K562 (cell line): ENCODE results near the gene LRRC8C. TPM values are rescaled to one million over a fixed set of nuclear protein-coding genes. Genes with fewer than 3 reads are reported as not detected.

ENCODE experiments used
- ATAC-seq: fragments of 200-7000 bp; cut with Tn5 transposase; 3 replicates; pipeline ENCODE4 v1.9.1; 2020; ENCODE audit warnings: moderate library complexity
- BruUV-seq: library from RNA; stranded (reverse); fragments of 400-500 nt; replicated peaks from 2 replicates; lab custom pipeline; 2021; lab: Mats Ljungman, UMichigan
- CTCF ChIA-PET: fragments of 300-600 bp; formaldehyde crosslinking; extraction: SDS; loops from one replicate; lab custom pipeline; 2021; ENCODE audit warnings: low intra/inter-chr PET ratio; lab: Yijun Ruan, JAX
- POLR2A ChIA-PET: fragments of 300-600, 350-650 bp; sonication (Branson Sonifier 250); formaldehyde crosslinking; extraction: SDS; loops from one replicate; lab custom pipeline; 2021; ENCODE audit warnings: antibody characterized with exemption, inconsistent platforms; lab: Yijun Ruan, JAX
- DNase-seq, 4 experiments: peaks; one replicate each; pipeline versions ENCODE4 v3.0.0 to v3.0.0-alpha.2; 2011 to 2018; ENCODE audit warnings: low spot score in 3 of 4, mixed read lengths in 3 of 4; ENCODE audit errors: extremely low read depth in 1 of 4
- FAIRE-seq: peaks from 2 replicates; lab custom pipeline; 2011; peaks lifted over from hg19 to GRCh38; lab: Jason Lieb, UNC
- H2AFZ ChIP-seq: 2 replicates; pipeline ENCODE4 v1.6.0; 2011; ENCODE audit warnings: low read depth, low read length, control low read depth, inconsistent platforms
- H3K27ac ChIP-seq: fragments of 200-600 bp; 3 replicates; pipeline ENCODE4 v1.8.0; 2011; ENCODE audit warnings: low read depth, mild to moderate bottlenecking, control low read depth, inconsistent platforms, low read length, moderate library complexity, mixed read lengths; ENCODE audit errors: extremely low read depth
- H3K27me3 ChIP-seq, 2 experiments: fragments of 300-600 bp in 1 of 2; 2 replicates in 1 of 2; 3 replicates in 1 of 2; pipeline versions ENCODE4 v1.6.0 to v1.8.0; 2011; ENCODE audit warnings: inconsistent platforms in 2 of 2, low read length in 2 of 2, mild to moderate bottlenecking in 1 of 2, mixed read lengths in 1 of 2, moderate library complexity in 1 of 2; ENCODE audit not compliant: control insufficient read depth in 2 of 2, insufficient read depth in 2 of 2
- H3K36me3 ChIP-seq: fragments of 300-600 bp; 3 replicates; pipeline ENCODE4 v1.8.0; 2011; ENCODE audit warnings: mild to moderate bottlenecking, low read length, inconsistent platforms; ENCODE audit not compliant: control insufficient read depth, insufficient read depth
- H3K4me1 ChIP-seq, 2 experiments: fragments of 200-600 bp in 1 of 2; replicated peaks in 1 of 2; 2 replicates in 1 of 2; 3 replicates in 1 of 2; pipeline versions ENCODE4 v1.5.1 to v1.8.0; 2011; ENCODE audit warnings: inconsistent platforms in 2 of 2, low read length in 2 of 2, mild to moderate bottlenecking in 1 of 2, mixed read lengths in 1 of 2, moderate library complexity in 1 of 2; ENCODE audit not compliant: control insufficient read depth in 2 of 2, insufficient read depth in 2 of 2
- H3K4me2 ChIP-seq: 2 replicates; pipeline ENCODE4 v1.6.1; 2011; ENCODE audit warnings: low read length, control low read depth, inconsistent platforms, mixed read lengths; ENCODE audit not compliant: insufficient read depth
- H3K4me3 ChIP-seq: fragments of 200-600 bp; sonication (generic), shearing (Covaris generic); 2 replicates; pipeline ENCODE4 v1.5.1; 2016; ENCODE audit warnings: control low read depth, inconsistent platforms
- H3K79me2 ChIP-seq: fragments of 200-600 bp; 3 replicates; pipeline ENCODE4 v1.8.0; 2011; ENCODE audit warnings: low read length, inconsistent platforms; ENCODE audit not compliant: control insufficient read depth, insufficient read depth
- H3K9ac ChIP-seq, 2 experiments: 2 replicates each; pipeline versions ENCODE4 v1.6.0 to v1.6.1; 2011; ENCODE audit warnings: low read depth in 2 of 2, low read length in 2 of 2, control low read depth in 1 of 2, inconsistent platforms in 1 of 2, mild to moderate bottlenecking in 1 of 2, mixed read lengths in 1 of 2; ENCODE audit not compliant: insufficient read depth in 1 of 2
- H3K9me1 ChIP-seq: one replicate; pipeline ENCODE4 v1.6.0; 2011; ENCODE audit warnings: inconsistent platforms, mild to moderate bottlenecking, low read length, moderate library complexity; ENCODE audit not compliant: control insufficient read depth, insufficient read depth
- H3K9me3 ChIP-seq: replicated peaks from 2 replicates; pipeline ENCODE4 v1.5.1; 2011; ENCODE audit warnings: low read depth, low read length, inconsistent platforms; ENCODE audit not compliant: control insufficient read depth, insufficient read depth
- H4K20me1 ChIP-seq: replicated peaks from 2 replicates; pipeline ENCODE4 v1.6.1; 2011; ENCODE audit warnings: low read length, inconsistent platforms, mixed read lengths; ENCODE audit not compliant: control insufficient read depth, insufficient read depth
- DLX4 ChIP-seq: fragments of 250-450 bp; sonication (Bioruptor Pico); IDR thresholded peaks from 2 replicates; pipeline ENCODE4 v1.6.1; 2021; ENCODE audit warnings: mild to moderate bottlenecking
- SOX6 ChIP-seq: fragments of 450-650 bp; IDR thresholded peaks from 2 replicates; pipeline ENCODE4 v1.6.1; 2014; ENCODE audit warnings: mild to moderate bottlenecking
- WGBS: fragments of 100-300 bp; shearing (Covaris generic); methylation state at CpG from one replicate; pipeline ENCODE4 v1.1.6; 2016; ENCODE audit warnings: low coverage, mixed read lengths; ENCODE audit not compliant: insufficient coverage; ENCODE audit errors: missing lambda C conversion rate; 5-methylcytosine and 5-hydroxymethylcytosine counted together
- in situ Hi-C: fragments of 300-500 bp; cut with MboI; formaldehyde crosslinking; loops from 4 replicates; pipeline ENCODE4 v1.15.0; 2018; ENCODE audit warnings: inconsistent platforms, mixed read lengths
- intact Hi-C: fragments of 100-400 bp; cut with micrococcal nuclease; formaldehyde crosslinking; loops from 2 replicates; pipeline ENCODE4 v1.14.2; 2022
- polyA plus RNA-seq, 8 experiments: library from polyadenylated mRNA; depleted of rRNA in 4 of 8; stranded (reverse) in 5 of 8; unstranded in 3 of 8; fragments of >200 nt; fragmentation: Nextera tagmentation in 2 of 8; fragmentation: Illumina TruSeq in 1 of 8; extraction: Ambion mirVana in 2 of 8; extraction: Trizol in 1 of 8; gene quantifications; 2 replicates each; pipeline versions ENCODE4 v1.2.1 to v1.2.3, GENCODE V29; 2011 to 2014; ENCODE audit warnings: inconsistent platforms in 1 of 8, missing spikeins in 1 of 8
- total RNA-seq, 7 experiments: library from RNA; depleted of rRNA in 6 of 7; stranded (reverse); fragments of >200 nt in 6 of 7; fragmentation: Illumina TruSeq in 2 of 7; extraction: Trizol in 2 of 7; gene quantifications; 2 replicates each; pipeline versions ENCODE4 v1.2.1 to v1.2.3, GENCODE V29; 2011 to 2021; ENCODE audit warnings: low replicate concordance in 1 of 7

Gene LRRC8C
- total and polyA plus RNA-seq, 9 of the 15 experiments (the other 6 are each of a cell fraction or from before 2014, with no cell fraction given) = 1.00 to 12.5 (median 4.5) TPM

- H3K4me1 ChIP-seq = no peaks in the 10 kb centered on the region
- BruUV-seq = no TSS peak
- no peak overlapping the region for H3K27ac ChIP-seq
- H3K4me2 ChIP-seq = no peak overlapping the region
- no peaks in the 10 kb centered on the region for H3K9me3 ChIP-seq
- 91% methylated on average over 2 of the region's 2 CpGs for WGBS
- H2AFZ ChIP-seq = no peak overlapping the region
- POLR2A ChIA-PET = interaction anchor here (0.9 to 1.0 kb wide), 2 partner anchors 13 kb away, joined by 3 to 4 read pairs; no protein-coding TSS in a partner anchor
- TF ChIP-seq SOX6 = peak; percentile 35; the same call in 1 of the 2 replicates
- no peak for TF ChIP-seq DLX4 (CRISPR knock-in tag)
- in situ Hi-C loops (loop anchor here (5.0 kb wide), 1 partner anchor 79 kb away; no protein-coding TSS in a partner anchor), intact Hi-C loops (no loop called here)
- H3K4me3 ChIP-seq = no peak overlapping the region
- no peak for FAIRE-seq
- no peak for DNase-seq
- no peak for ATAC-seq
- CTCF ChIA-PET = no interaction called here
- H3K9me1 ChIP-seq = no peaks in the 10 kb centered on the region
- H3K27me3 ChIP-seq = no peaks in the 10 kb centered on the region
- peaks cover 43% of the 10 kb centered on the region for H3K36me3 ChIP-seq
- no peaks in the 10 kb centered on the region for H4K20me1 ChIP-seq
- H3K9ac ChIP-seq = no peak overlapping the region
- H3K79me2 ChIP-seq = peaks cover 15% of the 10 kb centered on the region
Measured at GRCh38 chr1:89596698-89597097, 36.2 kb upstream of the LRRC8C start.
